GM23248 (cell line): ENCODE data around the gene MRPL18. TPM values are rescaled to one million over a fixed set of nuclear protein-coding genes. Genes with fewer than 3 reads are reported as not detected.

ENCODE experiments used
- DNase-seq: peaks from one replicate; pipeline ENCODE4 v3.0.0-alpha.2; 2015
- H2AFZ ChIP-seq: fragments of 200-600 bp; sonication (generic); 2 replicates; pipeline ENCODE4 v1.6.1; 2016; ENCODE audit warnings: antibody characterized with exemption
- H3F3A ChIP-seq: fragments of 200-600 bp; sonication (generic); 2 replicates; pipeline ENCODE4 v1.6.1; 2016; ENCODE audit warnings: mild to moderate bottlenecking, antibody characterized with exemption, mixed run types; ENCODE audit not compliant: insufficient read depth
- H3K27ac ChIP-seq: fragments of 200-600 bp; sonication (generic); 2 replicates; pipeline ENCODE4 v1.5.1; 2016; ENCODE audit warnings: mild to moderate bottlenecking
- H3K27me3 ChIP-seq: fragments of 200-600 bp; sonication (generic); replicated peaks from 2 replicates; pipeline ENCODE4 v1.6.1; 2016; ENCODE audit warnings: mild to moderate bottlenecking; ENCODE audit not compliant: insufficient read depth
- H3K36me3 ChIP-seq: fragments of 200-600 bp; sonication (generic); 2 replicates; pipeline ENCODE4 v1.6.1; 2016; ENCODE audit warnings: low read depth, mild to moderate bottlenecking
- H3K4me1 ChIP-seq: fragments of 200-600 bp; sonication (generic); 2 replicates; pipeline ENCODE4 v1.6.1; 2016; ENCODE audit warnings: mild to moderate bottlenecking; ENCODE audit not compliant: insufficient read depth
- H3K4me2 ChIP-seq: fragments of 200-600 bp; sonication (generic); one replicate; pipeline ENCODE4 v1.6.1; 2016; ENCODE audit warnings: mild to moderate bottlenecking; ENCODE audit not compliant: unreplicated experiment
- H3K4me3 ChIP-seq: fragments of 200-600 bp; sonication (generic); 2 replicates; pipeline ENCODE4 v1.5.1; 2016; ENCODE audit warnings: mild to moderate bottlenecking
- H3K79me2 ChIP-seq: fragments of 200-600 bp; sonication (generic); 2 replicates; pipeline ENCODE4 v1.6.1; 2016; ENCODE audit warnings: mild to moderate bottlenecking; ENCODE audit not compliant: insufficient read depth
- H3K9ac ChIP-seq: fragments of 200-600 bp; sonication (generic); 2 replicates; pipeline ENCODE4 v1.6.1; 2016; ENCODE audit warnings: mild to moderate bottlenecking
- H3K9me2 ChIP-seq: fragments of 200-600 bp; sonication (generic); 2 replicates; pipeline ENCODE4 v1.6.1; 2016; ENCODE audit warnings: mixed run types, mild to moderate bottlenecking, moderate library complexity; ENCODE audit not compliant: insufficient read depth
- H3K9me3 ChIP-seq: fragments of 200-600 bp; sonication (generic); one replicate; pipeline ENCODE4 v1.6.1; 2017; ENCODE audit warnings: low read depth
- H4K20me1 ChIP-seq: fragments of 200-600 bp; sonication (generic); 2 replicates; pipeline ENCODE4 v1.6.0; 2016; ENCODE audit not compliant: insufficient read depth
- EZH2 ChIP-seq: fragments of 200-600 bp; sonication (generic); IDR thresholded peaks from 2 replicates; pipeline ENCODE4 v1.6.1; 2018; ENCODE audit warnings: antibody characterized with exemption, mild to moderate bottlenecking; ENCODE audit not compliant: insufficient read depth, poor library complexity, severe bottlenecking
- EZH2phosphoT487 ChIP-seq: fragments of 200-600 bp; sonication (generic); IDR thresholded peaks from 2 replicates; pipeline ENCODE4 v1.6.1; 2018; ENCODE audit warnings: antibody characterized with exemption, moderate library complexity, mild to moderate bottlenecking, low read depth; ENCODE audit not compliant: insufficient read depth
- WGBS, 2 experiments: methylation state at CpG; one replicate each; pipeline ENCODE4 v1.1.6; 2015 to 2017; ENCODE audit warnings: low lambda C conversion rate in 2 of 2, low coverage in 1 of 2; ENCODE audit errors: missing lambda C conversion rate in 2 of 2; 5-methylcytosine and 5-hydroxymethylcytosine counted together
- in situ Hi-C: fragments of 300-500 bp; cut with MboI; formaldehyde crosslinking; loops from 2 replicates; pipeline ENCODE4 v1.15.0; 2020
- polyA plus RNA-seq: library from polyadenylated mRNA; unstranded; fragments of >200 nt; fragmentation: Nextera tagmentation; extraction: Ambion mirVana; gene quantifications from 2 replicates; pipeline ENCODE4 v1.2.1, GENCODE V29; 2016
- total RNA-seq: library from RNA; depleted of rRNA; stranded (reverse); fragments of >200 nt; shearing (Covaris generic); gene quantifications from 2 replicates; pipeline ENCODE4 v1.2.3, GENCODE V29; 2014

MRPL18 gene
- total and polyA plus RNA-seq, 2 experiments from 2014 or later: 91.3 to 110 TPM

DNA sequence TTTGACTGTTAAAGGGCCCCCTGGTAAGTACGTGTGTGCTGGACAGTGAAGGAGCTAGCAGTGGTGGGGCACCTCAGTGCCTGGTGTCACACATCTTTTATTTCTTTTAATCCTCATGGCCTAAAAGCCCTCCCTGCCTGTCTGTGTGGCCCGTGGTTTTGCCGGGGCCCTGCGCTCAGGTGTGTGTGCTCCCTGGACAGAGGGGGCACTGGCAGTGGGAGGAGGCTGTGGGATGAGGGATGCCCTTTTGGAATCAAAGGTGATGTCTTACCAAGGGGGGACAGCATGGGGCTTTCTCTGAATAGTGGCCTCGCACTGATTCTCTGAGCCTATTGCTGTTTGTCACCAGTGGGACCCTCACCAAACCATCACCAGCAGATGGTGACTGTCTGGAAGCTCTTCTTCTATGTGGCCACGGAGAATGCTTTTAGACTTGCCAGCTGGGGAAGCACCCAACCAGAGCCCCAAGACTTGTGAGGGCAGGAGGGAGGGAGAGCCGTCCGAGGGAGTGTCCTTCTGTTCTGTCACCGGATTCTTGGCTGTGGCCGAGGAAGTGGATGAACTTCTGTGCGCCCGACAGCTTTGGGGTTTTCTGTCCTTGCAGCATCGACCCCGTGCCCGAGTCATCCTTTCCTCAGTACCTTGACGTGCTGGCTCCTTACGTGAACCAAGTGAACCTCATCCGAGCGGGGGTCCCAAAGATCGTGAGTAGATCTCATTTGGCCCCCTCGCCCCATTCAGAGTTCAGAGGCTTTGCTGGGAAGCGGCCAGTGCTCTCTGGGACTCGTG, 27.9 kb downstream of the MRPL18 start:
- TF ChIP-seq EZH2phosphoT487 (no peak), EZH2 (no peak)
- in situ Hi-C loops: no loop called here
- H3K4me1 ChIP-seq: no peaks in the 10 kb centered on the region
- no peak overlapping the region for H3K4me3 ChIP-seq
- H3K9me2 ChIP-seq: no peaks in the 10 kb centered on the region
- H3K36me3 ChIP-seq: no peaks in the 10 kb centered on the region
- H2AFZ ChIP-seq: no peak overlapping the region
- no peak overlapping the region for H3K4me2 ChIP-seq
- H3K79me2 ChIP-seq: no peaks in the 10 kb centered on the region
- no peak for DNase-seq
- no peak overlapping the region for H3K27ac ChIP-seq
- WGBS, 2 experiments: 81 to 86% methylated on average over 23 of the region's 23 CpGs
- no peaks in the 10 kb centered on the region; the same call in 1 of the 2 replicates for H3K27me3 ChIP-seq
- H4K20me1 ChIP-seq: no peaks in the 10 kb centered on the region
- no peaks in the 10 kb centered on the region for H3F3A ChIP-seq
- H3K9me3 ChIP-seq: no peaks in the 10 kb centered on the region
- H3K9ac ChIP-seq: no peak overlapping the region

DNA sequence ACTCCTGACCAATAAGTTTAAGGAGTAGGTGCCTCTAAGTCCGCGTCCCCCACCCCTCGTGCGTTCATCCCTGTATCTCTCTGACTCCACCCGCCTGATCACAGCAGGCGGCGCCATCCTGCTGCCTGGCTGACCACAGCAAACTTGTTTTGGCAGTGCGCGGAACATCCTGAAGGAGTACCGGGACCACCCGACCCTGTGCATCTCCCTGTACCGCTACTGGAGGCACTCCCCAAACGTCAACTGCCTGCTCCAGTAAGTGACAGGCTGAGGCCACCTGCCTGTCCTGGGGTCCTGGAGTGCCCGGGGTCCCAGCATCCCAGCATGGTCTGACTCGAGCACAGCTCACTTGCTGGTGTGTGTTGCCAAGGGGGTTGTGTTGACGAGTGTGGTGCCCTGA, 28.8 kb downstream of the MRPL18 start:
- in situ Hi-C loops: no loop called here
- no peak for TF ChIP-seq EZH2phosphoT487
- no peak for TF ChIP-seq EZH2
- H3K79me2 ChIP-seq: no peaks in the 10 kb centered on the region
- WGBS, 2 experiments: 78 to 79% methylated on average over 16 of the region's 16 CpGs
- no peak overlapping the region for H3K4me2 ChIP-seq
- no peaks in the 10 kb centered on the region for H3K9me3 ChIP-seq
- no peaks in the 10 kb centered on the region for H3K9me2 ChIP-seq
- no peak overlapping the region for H3K27ac ChIP-seq
- H2AFZ ChIP-seq: no peak overlapping the region
- DNase-seq: no peak
- no peaks in the 10 kb centered on the region for H3F3A ChIP-seq
- H3K27me3 ChIP-seq: no peaks in the 10 kb centered on the region; the same call in 1 of the 2 replicates
- H3K4me1 ChIP-seq: no peaks in the 10 kb centered on the region
- no peak overlapping the region for H3K4me3 ChIP-seq
- H4K20me1 ChIP-seq: no peaks in the 10 kb centered on the region
- no peaks in the 10 kb centered on the region for H3K36me3 ChIP-seq
- no peak overlapping the region for H3K9ac ChIP-seq

DNA sequence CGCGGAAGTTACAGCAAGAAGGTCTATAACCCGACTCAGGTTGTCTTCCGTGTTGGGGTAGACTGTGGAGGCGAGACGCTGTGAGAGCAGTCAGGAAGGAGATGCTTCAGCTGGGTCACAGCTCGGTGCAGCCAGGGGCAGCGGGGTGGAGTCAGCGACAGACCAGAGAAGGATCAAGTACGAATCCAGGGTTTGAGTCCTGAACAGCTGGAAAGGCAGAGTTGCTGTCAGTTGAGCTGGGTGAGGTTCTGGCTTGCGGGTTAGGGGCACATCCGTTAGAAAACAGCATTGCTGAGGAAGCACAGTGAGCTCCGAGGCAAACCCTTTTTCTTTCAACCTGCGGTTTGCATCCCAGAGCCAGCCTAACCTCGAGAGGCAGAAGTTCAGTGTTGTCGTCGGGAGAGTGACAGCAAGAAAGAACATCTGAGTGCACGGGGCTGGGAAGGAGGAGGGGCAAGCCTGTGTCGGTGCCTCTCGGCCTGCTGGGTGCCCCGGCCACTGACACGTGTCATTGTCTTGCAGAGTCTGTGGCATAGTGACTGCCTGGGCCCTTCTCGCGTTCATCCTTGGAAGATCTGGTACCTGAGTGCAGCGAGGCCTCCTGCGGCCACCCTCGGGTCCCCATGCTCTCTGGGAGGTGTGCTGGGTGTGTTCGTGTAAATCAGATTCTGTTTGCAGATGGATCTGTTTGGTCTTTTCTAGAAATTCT, 29.8 kb downstream of the MRPL18 start:
- H3K9me2 ChIP-seq: no peaks in the 10 kb centered on the region
- no peaks in the 10 kb centered on the region; the same call in 1 of the 2 replicates for H3K27me3 ChIP-seq
- H3K79me2 ChIP-seq: no peaks in the 10 kb centered on the region
- no peak for TF ChIP-seq EZH2phosphoT487
- no peak for TF ChIP-seq EZH2
- no peak for DNase-seq
- H3K4me3 ChIP-seq: no peak overlapping the region
- H3K4me1 ChIP-seq: no peaks in the 10 kb centered on the region
- in situ Hi-C loops: no loop called here
- H3K9me3 ChIP-seq: no peaks in the 10 kb centered on the region
- H3K9ac ChIP-seq: no peak overlapping the region
- no peaks in the 10 kb centered on the region for H4K20me1 ChIP-seq
- H3K36me3 ChIP-seq: no peaks in the 10 kb centered on the region
- 47 to 48% methylated on average over 28 of the region's 28 CpGs for WGBS, 2 experiments
- H2AFZ ChIP-seq: no peak overlapping the region
- no peak overlapping the region for H3K4me2 ChIP-seq
- H3K27ac ChIP-seq: no peak overlapping the region
- no peaks in the 10 kb centered on the region for H3F3A ChIP-seq

DNA sequence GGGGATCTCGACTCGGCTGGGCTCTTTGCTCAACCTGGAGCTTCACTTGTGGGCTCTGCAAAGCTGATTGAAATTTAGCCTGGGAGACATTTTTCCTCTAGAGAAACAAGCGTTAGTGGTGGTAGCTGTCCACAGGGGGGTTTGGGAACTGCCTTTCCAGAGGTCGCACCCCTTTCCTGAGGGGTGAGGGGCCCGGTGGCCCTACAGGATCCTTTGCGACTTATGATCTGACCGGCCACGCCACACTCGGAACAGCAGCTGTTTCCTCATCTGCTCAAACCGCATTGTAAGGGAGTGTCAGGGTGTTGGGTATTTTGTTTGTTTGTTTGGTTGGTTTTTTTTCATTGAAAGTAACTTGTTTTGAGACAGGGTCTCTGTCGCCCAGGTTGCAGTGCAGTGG, 30.9 kb downstream of the MRPL18 start:
- no peak overlapping the region for H3K4me3 ChIP-seq
- H2AFZ ChIP-seq: no peak overlapping the region
- no peaks in the 10 kb centered on the region for H3F3A ChIP-seq
- no peaks in the 10 kb centered on the region for H3K9me2 ChIP-seq
- no peaks in the 10 kb centered on the region for H4K20me1 ChIP-seq
- in situ Hi-C loops: no loop called here
- H3K9ac ChIP-seq: no peak overlapping the region
- no peak for DNase-seq
- TF ChIP-seq EZH2 (no peak), EZH2phosphoT487 (no peak)
- no peaks in the 10 kb centered on the region for H3K36me3 ChIP-seq
- H3K4me1 ChIP-seq: no peaks in the 10 kb centered on the region
- H3K27me3 ChIP-seq: no peaks in the 10 kb centered on the region; the same call in 1 of the 2 replicates
- 77 to 83% methylated on average over 11 of the region's 11 CpGs for WGBS, 2 experiments
- no peak overlapping the region for H3K27ac ChIP-seq
- no peaks in the 10 kb centered on the region for H3K79me2 ChIP-seq
- no peak overlapping the region for H3K4me2 ChIP-seq
- no peaks in the 10 kb centered on the region for H3K9me3 ChIP-seq
